ENCODE data around the gene FOXP2. TPM values are rescaled to one million over a fixed set of nuclear protein-coding genes. Genes with fewer than 3 reads are reported as not detected.
"Not testable (repeated sequence)": the region's sequence is repeated elsewhere in the genome, so short reads cannot be mapped to it uniquely, and the experiment has no call there.

FOXP2 gene
- total RNA-seq, 1 experiment from 2014 or later, result not detected

DNA sequence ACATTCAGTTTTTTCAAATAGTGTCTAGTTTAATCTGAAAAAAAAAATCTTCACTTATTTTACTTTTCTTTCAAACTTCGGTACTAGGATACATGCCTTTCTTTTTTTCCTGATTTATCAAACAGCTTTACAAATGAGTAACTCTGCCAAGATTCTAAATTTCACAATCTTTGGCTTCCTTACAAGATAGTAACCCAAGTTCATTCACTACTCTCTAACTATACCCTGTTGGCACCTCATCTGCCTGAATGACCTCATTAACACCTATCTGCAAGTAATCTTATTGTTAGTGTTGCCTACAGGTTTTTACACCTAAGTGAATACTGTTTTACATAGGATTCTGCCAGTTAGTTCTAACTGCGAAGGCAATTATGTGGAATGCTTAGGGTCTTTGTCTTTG is 159.8 kb downstream of the FOXP2 start:
- H3K36me3 ChIP-seq (ENCODE audit: control insufficient read depth, insufficient read depth, low read length), result no peaks in the 10 kb centered on the region
- no peaks in the 10 kb centered on the region for H3K9me3 Mint-ChIP-seq (ENCODE audit: unreplicated experiment)
- H3K27me3 Mint-ChIP-seq (ENCODE audit: insufficient read depth, unreplicated experiment), result no peaks in the 10 kb centered on the region
- no TSS peak for BruUV-seq (replicated peaks)
- POLR2A ChIA-PET, result no interaction called here
- no peaks in the 10 kb centered on the region for H3K4me1 ChIP-seq
- H3K9me3 ChIP-seq, result no peaks in the 10 kb centered on the region
- CTCF ChIA-PET, result no interaction called here
- no peak for DNase-seq
- H3K27me3 ChIP-seq (replicated peaks; ENCODE audit: control insufficient read depth, insufficient read depth, low read length), result no peaks in the 10 kb centered on the region
- TF ChIP-seq, protein P1, sequence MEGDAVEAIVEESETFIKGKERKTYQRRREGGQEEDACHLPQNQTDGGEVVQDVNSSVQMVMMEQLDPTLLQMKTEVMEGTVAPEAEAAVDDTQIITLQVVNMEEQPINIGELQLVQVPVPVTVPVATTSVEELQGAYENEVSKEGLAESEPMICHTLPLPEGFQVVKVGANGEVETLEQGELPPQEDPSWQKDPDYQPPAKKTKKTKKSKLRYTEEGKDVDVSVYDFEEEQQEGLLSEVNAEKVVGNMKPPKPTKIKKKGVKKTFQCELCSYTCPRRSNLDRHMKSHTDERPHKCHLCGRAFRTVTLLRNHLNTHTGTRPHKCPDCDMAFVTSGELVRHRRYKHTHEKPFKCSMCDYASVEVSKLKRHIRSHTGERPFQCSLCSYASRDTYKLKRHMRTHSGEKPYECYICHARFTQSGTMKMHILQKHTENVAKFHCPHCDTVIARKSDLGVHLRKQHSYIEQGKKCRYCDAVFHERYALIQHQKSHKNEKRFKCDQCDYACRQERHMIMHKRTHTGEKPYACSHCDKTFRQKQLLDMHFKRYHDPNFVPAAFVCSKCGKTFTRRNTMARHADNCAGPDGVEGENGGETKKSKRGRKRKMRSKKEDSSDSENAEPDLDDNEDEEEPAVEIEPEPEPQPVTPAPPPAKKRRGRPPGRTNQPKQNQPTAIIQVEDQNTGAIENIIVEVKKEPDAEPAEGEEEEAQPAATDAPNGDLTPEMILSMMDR (IDR thresholded peaks at IDR 0.05; ENCODE audit: insufficient read depth in 1 of 2, low read depth in 1 of 2, low read length in 1 of 2, severe bottlenecking in 1 of 2, unreplicated experiment in 1 of 2), result no peak
- intact Hi-C loops (cut with micrococcal nuclease; ENCODE audit: unreplicated experiment), result no loop called here
- no peak overlapping the region for H3K4me3 Mint-ChIP-seq (ENCODE audit: unreplicated experiment)
- no peak overlapping the region for H3K4me3 ChIP-seq (ENCODE audit: low read depth, low read length)
- H3K4me1 Mint-ChIP-seq (ENCODE audit: low read depth, unreplicated experiment), result no peaks in the 10 kb centered on the region
- no peaks in the 10 kb centered on the region for H3K36me3 Mint-ChIP-seq (ENCODE audit: insufficient read depth, unreplicated experiment)
- H3K27ac Mint-ChIP-seq (ENCODE audit: unreplicated experiment), result no peak overlapping the region

DNA sequence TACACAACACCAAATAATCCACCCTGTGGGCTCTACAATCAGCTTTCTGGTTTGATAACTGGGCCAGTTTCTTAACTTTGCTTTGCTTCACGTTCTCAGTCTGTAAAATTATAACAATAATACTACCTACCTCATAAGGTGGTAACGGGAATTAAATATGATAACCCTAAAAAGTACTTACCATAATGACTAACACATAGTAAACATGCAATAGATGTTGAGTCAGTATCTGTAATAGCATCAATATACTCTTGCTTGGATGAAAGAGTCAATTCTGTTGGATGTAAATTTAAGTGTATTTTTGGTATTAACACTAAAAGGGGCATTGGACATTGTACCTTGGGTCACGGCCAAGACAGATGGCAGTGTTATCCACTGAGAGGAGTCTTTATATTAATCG is 160.5 kb downstream of the FOXP2 start:
- H3K4me1 Mint-ChIP-seq (ENCODE audit: low read depth, unreplicated experiment), result no peaks in the 10 kb centered on the region

DNA sequence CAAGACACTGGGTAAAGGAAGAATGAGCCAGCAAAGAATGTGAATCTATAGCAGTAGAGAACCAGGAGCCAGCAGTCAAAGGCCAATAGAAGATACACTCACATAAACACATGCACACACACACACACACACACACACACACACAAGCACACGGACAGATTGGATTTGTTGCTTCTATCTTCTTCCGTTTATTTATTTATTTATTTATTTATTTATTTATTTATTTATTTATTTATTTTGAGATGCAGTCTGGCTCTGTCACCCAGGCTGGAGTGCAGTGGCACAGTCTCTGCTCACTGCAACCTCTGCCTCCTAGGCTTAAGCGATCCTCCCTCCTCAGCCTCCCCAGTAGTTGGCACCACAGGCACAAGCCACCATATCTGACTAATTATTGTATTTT is 166.3 kb downstream of the FOXP2 start:
- intact Hi-C loops (cut with micrococcal nuclease; ENCODE audit: unreplicated experiment); H3K27me3 Mint-ChIP-seq (ENCODE audit: insufficient read depth, unreplicated experiment); H3K9me3 Mint-ChIP-seq (ENCODE audit: unreplicated experiment); CTCF ChIA-PET; H3K4me1 ChIP-seq; BruUV-seq (replicated peaks); H3K36me3 ChIP-seq (ENCODE audit: control insufficient read depth, insufficient read depth, low read length); H3K27me3 ChIP-seq (replicated peaks; ENCODE audit: control insufficient read depth, insufficient read depth, low read length); H3K4me3 ChIP-seq (ENCODE audit: low read depth, low read length); H3K4me1 Mint-ChIP-seq (ENCODE audit: low read depth, unreplicated experiment); H3K9me3 ChIP-seq; H3K27ac Mint-ChIP-seq (ENCODE audit: unreplicated experiment); H3K36me3 Mint-ChIP-seq (ENCODE audit: insufficient read depth, unreplicated experiment); POLR2A ChIA-PET; DNase-seq; H3K4me3 Mint-ChIP-seq (ENCODE audit: unreplicated experiment): not testable (repeated sequence)

More for the DNA sequence above, 160.5 kb downstream of the FOXP2 start:
- Histone ChIP-seq H3K36me3 (ENCODE audit: control insufficient read depth, insufficient read depth, low read length) (no peaks in the 10 kb centered on the region), H3K9me3 (no peaks in the 10 kb centered on the region), H3K4me1 (no peaks in the 10 kb centered on the region), H3K4me3 (ENCODE audit: low read depth, low read length) (no peak overlapping the region), H3K27me3 (replicated peaks; ENCODE audit: control insufficient read depth, insufficient read depth, low read length) (no peaks in the 10 kb centered on the region)
- Mint-ChIP-seq H3K4me3 (ENCODE audit: unreplicated experiment) (no peak overlapping the region), H3K27me3 (ENCODE audit: insufficient read depth, unreplicated experiment) (no peaks in the 10 kb centered on the region), H3K9me3 (ENCODE audit: unreplicated experiment) (no peaks in the 10 kb centered on the region), H3K36me3 (ENCODE audit: insufficient read depth, unreplicated experiment) (no peaks in the 10 kb centered on the region), H3K27ac (ENCODE audit: unreplicated experiment) (no peak overlapping the region)
- intact Hi-C loops (cut with micrococcal nuclease; ENCODE audit: unreplicated experiment), result no loop called here
- TF ChIP-seq, protein P1 (IDR thresholded peaks at IDR 0.05; ENCODE audit: insufficient read depth in 1 of 2, low read depth in 1 of 2, low read length in 1 of 2, severe bottlenecking in 1 of 2, unreplicated experiment in 1 of 2), result no peak
- ChIA-PET CTCF (no interaction called here), POLR2A (no interaction called here)
- BruUV-seq (replicated peaks), result no TSS peak
- DNase-seq, result no peak

DNA sequence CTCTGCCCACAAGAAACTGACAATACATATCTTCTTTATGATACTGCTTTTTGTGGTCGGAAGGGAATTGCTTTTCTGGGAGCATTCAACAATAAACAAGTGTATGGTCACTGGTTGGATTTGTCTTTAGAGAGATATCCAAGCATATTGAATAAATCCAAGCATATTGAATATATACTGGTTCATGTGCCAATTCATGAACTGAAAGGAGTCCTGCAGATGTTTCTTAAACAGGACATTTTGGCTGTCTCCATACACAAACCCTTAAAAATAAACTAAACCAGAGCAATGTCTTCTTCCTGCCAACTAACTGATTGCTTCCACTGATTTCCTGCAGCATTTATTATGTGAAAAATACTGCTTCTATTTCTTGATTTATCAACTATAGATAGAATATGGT is 173.9 kb downstream of the FOXP2 start:
- POLR2A ChIA-PET, result no interaction called here
- intact Hi-C loops (cut with micrococcal nuclease; ENCODE audit: unreplicated experiment), result no loop called here
- Histone ChIP-seq H3K9me3 (no peaks in the 10 kb centered on the region), H3K36me3 (ENCODE audit: control insufficient read depth, insufficient read depth, low read length) (no peaks in the 10 kb centered on the region), H3K4me3 (ENCODE audit: low read depth, low read length) (no peak overlapping the region), H3K4me1 (no peaks in the 10 kb centered on the region), H3K27me3 (replicated peaks; ENCODE audit: control insufficient read depth, insufficient read depth, low read length) (no peaks in the 10 kb centered on the region)
- H3K36me3 Mint-ChIP-seq (ENCODE audit: insufficient read depth, unreplicated experiment), result no peaks in the 10 kb centered on the region
- H3K27ac Mint-ChIP-seq (ENCODE audit: unreplicated experiment), result no peak overlapping the region
- H3K4me3 Mint-ChIP-seq (ENCODE audit: unreplicated experiment), result no peak overlapping the region
- CTCF ChIA-PET, result no interaction called here
- BruUV-seq (replicated peaks), result no TSS peak
- H3K4me1 Mint-ChIP-seq (ENCODE audit: low read depth, unreplicated experiment), result no peaks in the 10 kb centered on the region
- TF ChIP-seq, protein P1 (IDR thresholded peaks at IDR 0.05; ENCODE audit: insufficient read depth in 1 of 2, low read depth in 1 of 2, low read length in 1 of 2, severe bottlenecking in 1 of 2, unreplicated experiment in 1 of 2), result no peak
- DNase-seq, result no peak
- no peaks in the 10 kb centered on the region for H3K27me3 Mint-ChIP-seq (ENCODE audit: insufficient read depth, unreplicated experiment)
- no peaks in the 10 kb centered on the region for H3K9me3 Mint-ChIP-seq (ENCODE audit: unreplicated experiment)

Measured in Caco-2 (cell line).